Suppressor macrophage treated with lipopolysaccharide for 1 hour (primary cell): ENCODE results near the gene MSI2.
"Not testable (repeated sequence)": the region's sequence is repeated elsewhere in the genome, so short reads cannot be mapped to it uniquely, and the experiment has no call there.

Source experiments
- DNase-seq, 3 donors: peaks; one replicate each; pipeline ENCODE4 v3.0.0-alpha.2; 2020 to 2022

The MSI2 gene

DNA sequence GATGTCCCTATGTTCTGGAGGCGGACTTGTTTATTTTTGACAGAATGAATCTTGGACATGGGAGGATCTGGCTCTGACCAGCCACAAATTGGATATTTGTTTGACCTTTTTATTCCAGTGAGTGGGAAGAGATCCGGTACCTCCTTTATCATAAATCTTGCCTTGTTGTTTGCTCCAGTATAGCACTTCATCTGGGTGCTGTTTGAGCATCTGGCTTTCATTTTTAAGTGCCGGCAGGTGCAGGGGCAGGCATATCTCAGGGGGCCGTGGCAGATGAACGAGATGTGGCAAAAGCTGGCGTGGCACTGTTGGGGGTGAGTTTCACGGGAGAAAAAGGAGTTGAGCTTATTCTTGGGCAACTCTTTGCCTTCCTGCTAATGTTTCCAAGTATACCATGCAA lies 37.8 kb downstream of the MSI2 start:
- DNase-seq = no peak

DNA sequence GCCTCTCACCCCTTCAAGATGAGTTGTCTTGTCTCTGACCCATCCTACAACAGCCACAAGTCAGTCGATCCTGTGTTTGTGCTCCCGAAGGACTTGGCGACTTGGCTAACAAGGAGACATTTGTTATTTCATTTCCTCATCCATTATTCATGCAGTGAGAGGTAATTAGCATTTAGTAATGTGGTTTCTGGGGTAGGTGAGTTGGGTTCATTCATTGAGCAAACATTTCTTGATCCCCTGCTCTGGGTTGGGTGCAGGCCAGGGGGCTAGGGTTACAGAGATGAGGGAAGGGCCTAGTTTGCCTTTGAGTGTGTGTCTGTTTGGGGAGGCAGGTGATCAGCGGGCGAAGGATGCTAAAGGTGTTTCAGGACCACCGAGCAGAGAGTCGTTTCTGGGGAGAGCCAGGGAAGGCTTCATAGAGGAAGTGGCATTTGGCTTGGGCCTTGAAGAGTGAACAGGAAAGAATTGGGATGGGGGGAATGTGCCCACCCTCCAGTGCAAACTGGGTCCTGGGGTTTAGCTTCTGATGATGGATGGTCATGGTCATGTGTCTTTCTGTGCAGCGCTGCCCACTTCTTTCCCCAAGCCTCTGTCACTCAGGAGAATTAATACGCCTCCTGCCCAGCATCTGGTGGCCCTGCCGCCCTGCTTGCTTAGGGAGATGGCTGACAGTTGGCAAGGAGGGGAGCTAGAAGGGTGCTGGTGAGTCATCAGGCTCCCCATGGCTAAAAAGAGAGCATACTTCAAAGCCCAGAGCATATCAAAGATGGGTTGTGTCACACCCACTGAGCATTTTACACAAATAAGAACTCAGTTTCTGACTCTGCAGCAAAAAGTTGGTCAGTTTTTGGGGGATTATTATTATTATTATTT lies 38.5 kb downstream of the MSI2 start:
- DNase-seq = no peak

DNA sequence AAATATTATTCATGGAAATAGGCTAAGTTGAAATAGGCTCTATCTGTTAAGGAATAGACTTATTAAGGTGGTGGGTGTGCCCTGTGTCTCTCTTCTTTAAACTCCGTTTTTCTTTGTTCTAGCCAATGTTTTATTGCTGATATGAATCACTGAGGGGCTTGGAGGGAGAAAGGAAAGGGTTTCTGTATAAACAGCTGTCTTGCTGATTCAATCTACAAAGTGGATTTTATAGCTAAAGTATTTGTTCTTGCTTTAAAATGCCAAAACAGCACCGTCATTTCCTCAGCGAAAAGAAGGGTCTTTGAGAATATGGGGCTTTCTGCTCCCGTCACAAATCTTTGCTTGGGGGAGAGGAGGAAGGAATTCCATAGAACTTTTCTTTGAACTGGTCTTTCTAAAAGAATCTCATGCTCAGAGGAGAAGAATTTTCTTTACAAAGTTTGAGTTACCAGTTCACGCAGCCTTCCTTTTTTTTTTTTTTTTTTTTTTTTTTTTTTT lies 39.3 kb downstream of the MSI2 start:
- DNase-seq = no peak

DNA sequence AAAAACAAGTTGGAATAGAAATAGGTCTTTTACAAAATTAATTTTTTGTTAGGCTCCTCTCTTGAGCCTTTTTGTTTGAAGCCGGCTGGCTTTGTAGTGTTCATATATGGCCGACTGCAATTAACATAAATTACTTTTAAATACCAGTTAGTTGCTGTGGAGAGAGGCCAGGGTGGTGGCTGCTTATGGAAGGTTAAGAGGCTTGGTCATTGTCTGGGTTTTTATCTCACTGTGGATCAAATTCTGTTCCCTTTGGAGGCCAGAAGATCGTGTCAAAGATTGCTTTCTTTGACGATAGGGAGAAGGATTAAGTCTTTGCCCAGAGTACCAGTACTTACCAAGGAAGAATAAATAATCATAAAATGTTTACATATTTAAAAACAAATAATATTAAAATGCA lies 39.9 kb downstream of the MSI2 start:
- no peak for DNase-seq

- no peak for DNase-seq
Measured at GRCh38 chr17:57299176-57299575, 42.9 kb downstream of the MSI2 start.

DNA sequence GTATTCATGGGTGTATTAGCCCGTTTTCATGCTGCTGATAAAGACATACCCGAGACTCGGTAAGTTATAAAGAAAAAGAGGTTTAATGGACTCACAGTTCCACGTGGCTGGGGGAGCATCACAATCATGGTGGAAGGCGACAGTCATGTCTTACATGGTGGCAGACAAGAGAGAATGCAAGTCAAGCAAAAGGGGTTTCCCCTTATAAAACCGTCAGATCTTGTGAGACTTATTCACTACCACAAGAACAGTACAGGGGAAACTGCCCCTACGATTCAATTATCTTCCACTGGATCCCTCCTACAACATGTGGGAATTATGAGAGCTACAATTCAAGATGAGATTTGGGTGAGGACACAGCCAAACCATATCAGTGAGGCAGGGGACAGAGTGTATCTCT lies 44.3 kb downstream of the MSI2 start:
- DNase-seq = not testable (repeated sequence)

DNA sequence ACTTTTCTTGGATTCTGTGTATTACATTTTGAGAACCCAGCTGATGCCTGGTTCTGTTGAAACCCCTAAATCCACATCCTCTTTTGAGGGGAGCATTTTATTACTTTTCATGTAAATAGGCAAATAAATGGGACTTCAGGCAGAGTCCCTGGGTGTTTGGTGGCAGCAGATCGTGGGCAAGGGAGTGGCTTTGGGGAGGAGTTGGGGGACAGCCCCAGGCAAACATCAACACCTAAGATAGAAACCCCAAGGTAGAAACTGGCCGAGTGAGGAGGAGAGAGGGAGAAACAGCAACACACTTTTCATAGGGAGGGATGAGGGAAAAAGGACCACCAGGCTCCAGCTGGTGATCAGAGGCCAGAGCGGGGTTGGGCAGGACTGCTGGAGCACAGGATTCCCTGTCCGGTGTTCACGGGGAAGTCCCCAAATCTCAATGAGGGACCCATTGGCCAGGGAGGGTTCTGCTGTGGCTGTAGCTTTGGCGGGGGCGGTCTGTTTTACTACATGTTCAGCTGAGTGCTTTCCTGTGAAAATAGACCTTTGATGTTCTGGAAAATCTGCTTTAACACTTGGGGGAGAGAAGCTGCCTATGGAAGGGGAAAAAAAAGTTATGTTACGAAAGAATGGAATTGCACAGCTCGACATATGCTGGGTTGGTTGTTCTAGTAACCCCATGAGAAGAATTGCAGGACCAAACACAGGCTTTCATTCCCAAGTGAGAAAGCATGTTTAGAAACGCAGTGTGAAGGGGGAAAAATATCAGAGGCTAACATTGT lies 46.6 kb downstream of the MSI2 start:
- DNase-seq = peak; percentile 18 to 38 (median 27)

- no peak for DNase-seq
Measured at GRCh38 chr17:57305144-57305728, 48.9 kb downstream of the MSI2 start.

DNA sequence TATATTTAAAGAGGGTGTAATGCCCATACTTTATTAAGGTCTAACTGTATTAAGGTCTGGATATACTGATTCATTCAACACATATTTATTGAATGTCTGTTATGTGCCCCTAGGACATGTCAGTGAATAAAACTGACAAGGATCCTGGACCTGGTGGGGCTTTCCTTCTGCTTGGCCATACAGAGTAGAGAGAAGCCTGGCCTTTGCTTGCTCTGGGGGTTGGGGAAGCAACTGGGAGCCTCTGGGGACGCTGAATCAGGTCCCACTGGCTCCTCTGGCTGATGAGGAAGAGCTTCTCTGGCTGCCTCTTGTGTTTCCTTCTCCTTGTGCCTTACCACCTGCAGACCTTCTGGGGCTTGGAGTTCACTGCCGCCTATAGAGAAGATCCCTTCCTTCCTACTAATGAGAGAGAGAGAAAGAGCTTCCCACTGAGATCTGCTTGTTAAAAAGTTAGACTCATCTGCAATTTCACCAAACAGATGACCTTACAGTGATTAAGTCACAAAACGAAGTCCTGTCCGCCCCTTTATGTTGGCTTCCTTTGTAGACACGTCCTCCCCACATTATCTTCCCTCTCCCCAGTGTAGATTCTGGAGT lies 49.7 kb downstream of the MSI2 start:
- DNase-seq = no peak

DNA sequence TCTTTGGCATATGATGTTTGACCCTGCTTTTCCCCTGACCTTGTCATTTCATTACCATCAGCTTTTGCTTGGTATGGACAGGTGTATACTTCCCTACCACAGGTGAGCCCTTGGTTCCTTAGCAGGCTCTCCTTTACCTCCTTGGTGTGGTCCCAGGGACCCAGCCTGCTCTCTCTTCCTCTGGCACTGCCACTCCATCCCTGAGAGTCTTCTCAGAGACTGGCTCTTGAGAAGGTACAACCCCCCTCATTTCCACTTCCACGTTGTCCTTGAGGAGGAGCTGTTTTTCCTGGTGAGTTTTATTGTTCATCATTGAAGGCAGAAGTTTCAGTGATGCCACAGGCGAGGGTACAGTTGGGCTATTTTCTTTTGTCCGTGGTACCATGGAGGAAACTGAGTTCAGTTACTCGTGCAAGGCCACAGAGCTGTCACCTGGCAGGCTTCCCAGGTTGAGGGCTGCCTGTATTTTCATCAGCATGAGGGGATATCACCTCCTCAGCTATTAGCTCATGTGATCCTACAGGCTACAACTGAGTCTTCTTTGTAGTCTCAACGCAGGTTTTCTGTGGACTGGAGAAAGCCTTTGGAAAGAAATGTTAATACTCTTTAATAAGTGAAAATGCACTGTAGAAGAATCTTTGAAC lies 52.3 kb downstream of the MSI2 start:
- DNase-seq = no peak

DNA sequence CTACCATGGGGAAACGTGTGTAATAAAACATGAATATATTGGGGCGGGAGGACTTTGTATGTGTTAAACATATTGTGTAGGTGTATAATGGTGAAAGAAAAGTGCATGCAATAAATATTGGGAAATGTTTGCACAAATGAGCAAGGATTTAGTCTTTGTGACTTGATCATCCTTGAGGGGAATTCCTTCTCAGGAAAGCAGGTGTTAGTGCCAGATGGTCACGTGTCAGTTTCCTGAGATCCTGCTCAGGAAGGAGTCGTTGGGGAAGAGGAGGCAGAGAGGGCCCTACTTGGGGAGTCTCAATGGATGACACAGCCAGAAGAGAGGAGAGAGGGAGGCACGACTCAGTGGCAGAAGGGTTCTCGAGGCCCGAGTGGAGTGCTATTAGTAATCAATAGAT lies 53.2 kb downstream of the MSI2 start:
- DNase-seq = no peak

GRCh38 chr17:57311281-57312216 lies 55.2 kb downstream of the MSI2 start:
- DNase-seq = no peak

GRCh38 chr17:57312242-57312641 lies 55.9 kb downstream of the MSI2 start:
- no peak for DNase-seq

- DNase-seq = no peak
Measured at GRCh38 chr17:57313097-57313835, 56.9 kb downstream of the MSI2 start.

DNA sequence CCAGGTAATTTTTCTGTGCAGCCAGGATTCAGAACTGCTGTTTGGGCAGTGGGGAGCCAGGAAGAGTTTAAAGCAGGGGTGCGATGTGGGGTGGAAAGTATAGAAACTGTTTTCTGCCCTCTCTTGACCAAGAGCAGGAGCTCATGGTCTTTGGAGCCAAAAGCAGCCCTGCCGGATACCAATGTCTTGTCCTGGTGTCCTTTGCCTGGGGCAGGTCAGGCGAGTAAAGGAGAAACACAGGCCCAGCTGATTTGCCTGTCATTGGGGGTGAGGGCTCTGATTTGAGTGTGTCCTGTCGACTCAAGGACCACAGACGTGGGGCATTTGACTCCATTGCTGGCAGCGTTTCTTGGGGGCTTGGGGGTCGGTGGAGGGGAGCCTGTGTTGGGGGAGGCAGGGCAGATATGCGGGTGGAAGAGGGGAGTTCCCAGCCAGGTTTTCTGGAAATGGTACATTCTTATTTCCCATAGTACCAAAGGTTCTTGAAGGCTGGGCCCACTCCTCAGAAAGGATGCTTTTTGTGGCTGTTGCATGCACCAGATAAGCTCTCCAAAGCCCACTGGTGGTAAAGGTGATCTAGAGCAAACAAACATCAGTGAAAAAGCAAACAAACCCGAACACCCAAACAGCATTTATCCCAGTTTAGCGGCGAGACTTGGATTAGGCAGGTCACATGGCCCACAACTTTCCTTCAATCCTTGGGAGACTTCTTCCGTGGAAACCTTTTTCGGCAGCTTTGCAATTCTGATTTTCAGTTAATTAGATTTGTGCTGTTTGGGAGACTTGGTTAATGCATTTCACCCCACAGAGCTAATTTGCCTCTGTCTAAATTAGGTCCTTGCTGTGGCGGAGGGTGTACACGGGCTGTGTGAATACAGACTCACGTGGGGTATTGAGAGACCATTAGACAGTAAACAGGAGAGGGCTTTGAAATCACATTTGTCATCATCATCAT lies 59.0 kb downstream of the MSI2 start:
- DNase-seq = no peak

GRCh38 chr17:57316361-57316760 lies 60.0 kb downstream of the MSI2 start:
- no peak for DNase-seq

DNA sequence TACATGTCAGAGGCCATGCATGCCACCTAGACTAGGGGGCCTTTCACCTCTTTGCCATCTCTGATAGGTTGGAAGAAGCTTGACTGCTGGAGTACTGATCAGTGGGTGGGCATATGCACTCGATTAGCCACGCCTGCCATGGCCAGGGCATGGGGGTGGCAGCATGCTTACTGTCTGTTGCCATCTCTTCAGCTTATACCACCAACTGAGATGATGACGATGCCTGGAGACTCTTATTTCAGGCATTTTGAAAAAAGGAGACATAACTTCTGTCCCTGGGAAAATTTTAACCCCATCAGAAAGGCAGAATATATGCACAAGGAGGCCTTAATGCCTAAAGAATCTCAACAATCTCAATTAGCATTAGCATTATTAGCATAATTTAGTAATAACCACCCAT lies 60.8 kb downstream of the MSI2 start:
- no peak for DNase-seq

- no peak for DNase-seq
Measured at GRCh38 chr17:57318913-57319312, 62.6 kb downstream of the MSI2 start.

GRCh38 chr17:57319806-57320205 lies 63.5 kb downstream of the MSI2 start:
- no peak for DNase-seq

GRCh38 chr17:57323391-57323790 lies 67.1 kb downstream of the MSI2 start:
- no peak for DNase-seq
